Thoracic aorta (tissue), 2 donors: Measurements from ENCODE around the gene PPIA. TPM values are rescaled to one million over a fixed set of nuclear protein-coding genes. Genes with fewer than 3 reads are reported as not detected.

Source experiments
- ATAC-seq: fragments of 150-250 bp; one replicate; pipeline ENCODE4 v1.8.0; 2017; ENCODE audit warnings: low read depth; ENCODE audit not compliant: insufficient number of reproducible peaks, low FRiP score
- DNase-seq: peaks from one replicate; pipeline ENCODE4 v3.0.0-alpha.2; 2020; ENCODE audit warnings: low spot score
- H3K27ac ChIP-seq, 2 donors: fragments of 200-600 bp; sonication (generic); 1 replicate in 1 of 2; 2 replicates in 1 of 2; pipeline ENCODE4 v1.5.1; 2016; ENCODE audit warnings: mild to moderate bottlenecking in 2 of 2, moderate library complexity in 2 of 2
- H3K27me3 ChIP-seq: fragments of 200-600 bp; sonication (generic); replicated peaks from 2 replicates; pipeline ENCODE4 v1.6.0; 2016; ENCODE audit warnings: mild to moderate bottlenecking; ENCODE audit not compliant: insufficient read depth
- H3K36me3 ChIP-seq: fragments of 200-600 bp; sonication (generic); one replicate; pipeline ENCODE4 v1.5.1; 2016
- H3K4me1 ChIP-seq, 2 donors: fragments of 200-600 bp; sonication (generic); 1 replicate in 1 of 2; 2 replicates in 1 of 2; pipeline versions ENCODE4 v1.5.1 to v1.6.0; 2016; ENCODE audit warnings: low read depth in 2 of 2, mild to moderate bottlenecking in 1 of 2; ENCODE audit not compliant: control insufficient read depth in 1 of 2
- H3K4me3 ChIP-seq: fragments of 200-600 bp; sonication (generic); 2 replicates; pipeline ENCODE4 v1.5.1; 2016; ENCODE audit warnings: mild to moderate bottlenecking
- H3K9me3 ChIP-seq: fragments of 200-600 bp; sonication (generic); 2 replicates; pipeline ENCODE4 v1.5.1; 2016
- total RNA-seq, 2 donors: library from RNA; depleted of rRNA; stranded (reverse); fragments of >200 nt; gene quantifications; one replicate each; pipeline versions ENCODE4 v1.1.0 to v1.2.3, GENCODE V29; 2016
- TF ChIP-seq, protein P1 (sequence below): fragments of 200-600 bp; sonication (generic); IDR thresholded peaks from one replicate; pipeline ENCODE4 v1.5.1; 2019; ENCODE audit warnings: antibody characterized with exemption

Gene PPIA
- total RNA-seq, 2 donors from 2014 or later = 1,002 to 1,065 TPM

DNA sequence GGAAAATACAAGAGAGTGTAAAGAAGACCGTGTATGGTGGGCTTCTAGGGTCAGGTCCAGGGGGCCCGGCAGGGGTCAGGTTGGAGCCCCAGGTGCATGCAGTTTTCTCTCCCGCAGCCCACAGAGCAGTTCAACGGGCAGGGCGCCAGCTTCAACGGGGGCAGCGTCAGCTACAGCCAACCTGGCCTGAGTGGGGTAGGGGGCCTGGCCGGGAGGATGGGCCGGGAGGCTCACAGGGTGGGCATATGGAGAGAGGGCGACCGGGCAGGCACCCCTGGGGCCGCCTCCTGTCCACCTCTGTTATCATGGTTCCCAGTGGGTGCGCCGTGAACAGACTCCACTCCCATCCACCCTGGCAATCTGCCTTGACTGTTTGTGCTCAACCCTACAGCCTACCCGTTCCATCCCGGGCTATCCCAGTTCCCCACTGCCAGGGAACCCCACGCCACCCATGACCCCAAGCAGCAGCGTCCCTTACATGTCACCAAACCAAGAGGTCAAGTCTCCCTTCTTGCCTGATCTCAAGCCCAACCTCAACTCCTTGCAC is 36.4 kb upstream of the PPIA start:
- Histone ChIP-seq H3K4me3 (no peak overlapping the region), H3K27me3 (no peaks in the 10 kb centered on the region), H3K9me3 (no peaks in the 10 kb centered on the region), H3K4me1 (peaks cover 11 to 23% of the 10 kb centered on the region in 2 donors), H3K36me3 (peaks cover 52% of the 10 kb centered on the region), H3K27ac (no peak overlapping the region)
- no peak for ATAC-seq
- TF ChIP-seq, protein P1, sequence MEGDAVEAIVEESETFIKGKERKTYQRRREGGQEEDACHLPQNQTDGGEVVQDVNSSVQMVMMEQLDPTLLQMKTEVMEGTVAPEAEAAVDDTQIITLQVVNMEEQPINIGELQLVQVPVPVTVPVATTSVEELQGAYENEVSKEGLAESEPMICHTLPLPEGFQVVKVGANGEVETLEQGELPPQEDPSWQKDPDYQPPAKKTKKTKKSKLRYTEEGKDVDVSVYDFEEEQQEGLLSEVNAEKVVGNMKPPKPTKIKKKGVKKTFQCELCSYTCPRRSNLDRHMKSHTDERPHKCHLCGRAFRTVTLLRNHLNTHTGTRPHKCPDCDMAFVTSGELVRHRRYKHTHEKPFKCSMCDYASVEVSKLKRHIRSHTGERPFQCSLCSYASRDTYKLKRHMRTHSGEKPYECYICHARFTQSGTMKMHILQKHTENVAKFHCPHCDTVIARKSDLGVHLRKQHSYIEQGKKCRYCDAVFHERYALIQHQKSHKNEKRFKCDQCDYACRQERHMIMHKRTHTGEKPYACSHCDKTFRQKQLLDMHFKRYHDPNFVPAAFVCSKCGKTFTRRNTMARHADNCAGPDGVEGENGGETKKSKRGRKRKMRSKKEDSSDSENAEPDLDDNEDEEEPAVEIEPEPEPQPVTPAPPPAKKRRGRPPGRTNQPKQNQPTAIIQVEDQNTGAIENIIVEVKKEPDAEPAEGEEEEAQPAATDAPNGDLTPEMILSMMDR = no peak
- DNase-seq = no peak

DNA sequence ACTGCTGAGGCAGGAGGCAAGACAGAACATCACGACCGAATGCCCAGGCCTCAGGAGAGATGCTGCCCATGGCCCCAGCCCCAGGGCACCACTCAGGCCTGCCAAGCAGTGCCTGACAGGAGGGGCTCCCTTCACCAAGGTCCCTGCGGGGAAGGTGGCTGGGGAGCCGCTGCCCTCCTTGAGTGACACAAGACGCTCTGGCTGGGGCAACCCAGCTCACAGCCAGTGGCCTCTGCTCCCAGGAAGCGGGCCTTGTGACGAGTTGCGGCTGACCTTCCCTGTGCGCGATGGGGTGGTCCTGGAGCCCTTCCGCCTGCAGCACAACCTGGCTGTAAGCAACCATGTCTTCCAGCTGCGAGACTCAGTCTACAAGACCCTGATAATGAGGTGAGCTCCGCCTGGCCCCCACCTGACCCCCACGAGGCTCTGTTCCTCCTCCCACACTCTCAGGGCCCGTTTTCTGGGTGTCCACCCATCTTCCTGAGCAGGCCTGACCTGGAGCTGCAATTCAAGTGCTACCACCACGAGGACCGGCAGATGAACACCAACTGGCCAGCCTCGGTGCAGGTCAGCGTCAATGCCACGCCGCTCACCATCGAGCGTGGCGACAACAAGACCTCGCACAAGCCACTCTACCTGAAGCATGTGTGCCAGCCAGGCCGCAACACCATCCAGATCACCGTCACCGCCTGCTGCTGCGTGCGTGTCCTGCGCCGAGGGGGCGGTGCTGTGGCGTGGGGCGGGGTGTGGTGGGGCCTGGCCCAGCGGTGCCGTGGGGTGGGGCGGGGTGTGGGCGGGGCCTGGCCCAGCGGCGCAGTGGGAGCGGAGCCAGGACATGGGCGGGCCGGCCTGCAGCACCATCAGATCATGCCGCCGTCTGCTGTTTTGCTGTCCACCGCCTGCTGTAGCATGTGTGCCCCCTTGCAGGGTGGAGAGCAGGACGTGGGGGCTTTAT is 35.0 kb upstream of the PPIA start:
- Histone ChIP-seq H3K4me3 (no peak overlapping the region), H3K27ac (no peak overlapping the region), H3K4me1 (peaks cover 0 to 10% of the 10 kb centered on the region in 2 donors), H3K9me3 (no peaks in the 10 kb centered on the region), H3K27me3 (no peaks in the 10 kb centered on the region), H3K36me3 (peaks cover 61% of the 10 kb centered on the region)
- TF ChIP-seq, protein P1 = no peak
- ATAC-seq (no peak), DNase-seq (no peak)

DNA sequence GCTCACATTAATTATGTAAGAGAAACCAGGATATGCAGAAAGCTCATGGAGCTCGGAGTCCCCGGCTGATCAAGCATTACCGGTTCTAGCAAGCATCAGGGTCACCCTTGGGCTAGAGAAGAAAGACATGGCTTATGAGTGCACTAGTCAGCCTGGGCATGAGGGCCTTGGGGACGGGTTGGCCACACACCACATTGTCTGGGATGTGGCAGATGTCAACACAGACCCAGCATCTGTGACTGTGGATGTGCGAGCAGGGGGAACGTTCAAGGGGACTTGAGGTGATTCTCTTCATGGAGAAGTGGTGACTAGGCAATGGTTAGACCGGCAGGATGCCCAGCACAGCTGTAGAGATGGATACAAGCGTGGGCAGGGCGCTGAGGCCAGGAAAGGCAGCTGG is 34.2 kb upstream of the PPIA start:
- Histone ChIP-seq H3K27me3 (no peaks in the 10 kb centered on the region), H3K4me1 (peaks cover 0 to 4% of the 10 kb centered on the region in 2 donors), H3K27ac (no peak overlapping the region), H3K36me3 (peaks cover 63% of the 10 kb centered on the region), H3K9me3 (no peaks in the 10 kb centered on the region), H3K4me3 (no peak overlapping the region)
- ATAC-seq (no peak), DNase-seq (no peak)
- TF ChIP-seq, protein P1 = no peak

DNA sequence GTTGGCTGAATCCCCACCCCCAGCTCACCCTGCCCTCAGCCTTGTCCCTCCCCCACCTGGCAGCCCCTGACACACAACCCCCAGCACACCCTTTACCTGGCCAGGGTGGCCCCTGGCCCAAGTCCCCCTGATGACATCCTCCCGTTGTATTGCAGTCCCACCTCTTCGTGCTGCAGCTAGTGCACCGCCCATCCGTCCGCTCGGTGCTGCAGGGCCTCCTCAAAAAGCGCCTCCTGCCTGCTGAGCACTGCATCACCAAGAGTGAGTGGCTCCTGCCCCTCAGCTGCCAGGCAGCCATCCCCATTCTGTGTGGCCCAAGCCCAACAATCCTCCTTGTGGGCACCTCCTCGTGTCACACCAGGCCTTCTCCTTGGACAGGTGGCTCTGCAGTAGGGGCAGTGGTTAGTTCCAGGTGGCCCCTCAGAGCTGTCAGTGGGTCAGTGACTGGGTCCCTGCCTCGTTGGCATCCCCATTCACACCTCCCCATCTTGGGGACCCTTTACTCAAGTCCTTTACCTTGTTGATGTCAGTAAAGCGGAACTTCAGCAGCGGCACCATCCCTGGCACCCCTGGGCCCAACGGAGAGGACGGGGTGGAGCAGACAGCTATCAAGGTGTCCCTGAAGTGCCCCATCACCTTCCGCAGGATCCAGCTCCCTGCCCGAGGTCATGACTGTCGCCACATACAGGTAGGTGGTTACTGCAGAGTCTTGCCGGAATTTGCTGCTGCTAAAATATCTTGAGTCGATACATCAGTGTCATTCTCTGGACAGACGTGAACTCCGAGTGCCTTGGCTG is 33.6 kb upstream of the PPIA start:
- Histone ChIP-seq H3K4me3 (no peak overlapping the region), H3K27me3 (no peaks in the 10 kb centered on the region), H3K36me3 (peaks cover 61% of the 10 kb centered on the region), H3K9me3 (no peaks in the 10 kb centered on the region), H3K4me1 (peaks cover 3 to 9% of the 10 kb centered on the region in 2 donors), H3K27ac (no peak overlapping the region)
- ATAC-seq (no peak), DNase-seq (no peak)
- TF ChIP-seq, protein P1 = no peak

DNA sequence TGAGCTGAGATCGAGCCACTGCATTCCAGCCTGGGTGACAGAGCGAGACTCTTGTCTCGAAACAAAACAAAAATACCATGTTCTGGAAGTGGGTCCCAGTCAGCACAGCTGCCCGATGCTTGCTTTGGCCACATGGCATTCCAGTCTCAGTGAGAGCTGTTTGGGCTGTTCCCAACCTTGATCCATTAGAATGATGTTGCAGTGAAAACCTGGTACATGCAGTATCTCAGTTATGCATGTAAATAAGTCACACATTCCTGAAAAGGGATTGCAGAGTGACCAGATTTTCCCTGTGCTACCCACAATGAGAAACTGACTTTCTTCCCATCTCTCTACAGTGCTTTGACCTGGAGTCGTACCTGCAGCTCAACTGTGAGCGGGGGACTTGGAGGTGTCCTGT is 32.4 kb upstream of the PPIA start:
- TF ChIP-seq, protein P1 = no peak
- no peak for ATAC-seq
- H3K36me3 ChIP-seq = peaks cover 58% of the 10 kb centered on the region
- H3K9me3 ChIP-seq = no peaks in the 10 kb centered on the region
- H3K4me1 ChIP-seq = peaks cover 15 to 20% of the 10 kb centered on the region in 2 donors
- H3K4me3 ChIP-seq = no peak overlapping the region
- DNase-seq = no peak
- no peak overlapping the region for H3K27ac ChIP-seq
- no peaks in the 10 kb centered on the region for H3K27me3 ChIP-seq
